GM20431 (cell line): ENCODE measurements around the gene FLYWCH2.
"Not testable (repeated sequence)": the region's sequence is repeated elsewhere in the genome, so short reads cannot be mapped to it uniquely, and the experiment has no call there.

Source experiments
- in situ Hi-C: fragments of 300-500 bp; cut with MseI, MboI; formaldehyde crosslinking; loops from one replicate; pipeline ENCODE4 v1.15.0; 2020; ENCODE audit warnings: low sequenced_read_pairs; ENCODE audit not compliant: unreplicated experiment

Gene FLYWCH2

DNA sequence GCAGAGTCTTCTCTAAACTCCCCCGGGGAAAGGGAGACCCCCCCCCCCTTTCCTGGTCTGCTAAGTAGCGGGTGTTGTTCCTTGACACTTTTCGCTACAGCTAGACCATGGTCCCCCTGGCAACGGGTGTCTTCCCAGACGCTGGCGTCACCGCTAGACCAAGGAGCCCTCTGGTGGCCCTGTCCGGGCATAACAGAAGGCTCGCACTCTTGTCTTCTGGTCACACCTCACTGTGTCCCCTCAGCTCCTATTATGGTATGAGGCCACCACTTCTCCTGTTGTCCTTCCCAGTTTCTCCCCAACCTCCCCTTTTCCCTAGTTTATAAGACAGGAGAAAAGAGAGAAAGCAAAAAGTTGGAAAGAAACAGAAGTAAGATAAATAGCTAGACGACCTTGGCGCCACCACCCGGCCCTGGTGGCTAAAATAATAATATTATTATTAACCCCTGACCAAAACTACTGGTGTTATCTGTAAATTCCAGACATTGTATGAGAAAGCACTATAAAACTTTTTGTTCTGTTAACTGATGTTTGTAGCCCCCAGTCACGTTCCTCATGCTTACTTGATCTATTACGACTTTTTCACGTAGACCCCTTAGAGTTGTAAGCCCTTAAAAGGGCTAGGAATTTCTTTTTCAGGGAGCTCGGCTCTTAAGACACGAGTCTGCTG lies 24.2 kb downstream of the FLYWCH2 start:
- in situ Hi-C loops: not testable (repeated sequence)

DNA sequence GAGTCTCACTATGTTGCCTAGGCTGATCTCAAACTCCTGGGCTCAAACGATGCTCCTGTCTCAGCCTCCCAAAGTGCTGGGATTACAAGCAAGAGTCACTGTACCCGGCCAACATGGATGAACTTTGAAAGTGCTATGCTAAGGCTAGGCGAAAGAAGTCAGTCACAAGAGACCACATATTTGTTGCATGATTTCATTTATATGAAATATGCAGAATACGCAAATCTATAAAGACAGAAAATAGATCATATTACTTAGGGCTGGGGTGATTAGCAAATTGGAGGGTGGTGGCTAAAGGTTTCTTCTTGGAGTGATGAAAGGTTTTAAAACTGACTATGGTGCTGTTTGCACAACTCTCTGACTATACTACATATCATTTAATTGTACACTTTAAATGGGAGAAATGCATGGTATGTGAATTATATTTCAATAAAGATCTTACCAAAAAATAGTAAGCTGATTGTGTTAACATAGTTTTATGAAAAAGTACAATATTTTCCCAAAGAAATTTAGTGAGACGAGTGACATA lies 27.5 kb downstream of the FLYWCH2 start:
- in situ Hi-C loops: no loop called here

DNA sequence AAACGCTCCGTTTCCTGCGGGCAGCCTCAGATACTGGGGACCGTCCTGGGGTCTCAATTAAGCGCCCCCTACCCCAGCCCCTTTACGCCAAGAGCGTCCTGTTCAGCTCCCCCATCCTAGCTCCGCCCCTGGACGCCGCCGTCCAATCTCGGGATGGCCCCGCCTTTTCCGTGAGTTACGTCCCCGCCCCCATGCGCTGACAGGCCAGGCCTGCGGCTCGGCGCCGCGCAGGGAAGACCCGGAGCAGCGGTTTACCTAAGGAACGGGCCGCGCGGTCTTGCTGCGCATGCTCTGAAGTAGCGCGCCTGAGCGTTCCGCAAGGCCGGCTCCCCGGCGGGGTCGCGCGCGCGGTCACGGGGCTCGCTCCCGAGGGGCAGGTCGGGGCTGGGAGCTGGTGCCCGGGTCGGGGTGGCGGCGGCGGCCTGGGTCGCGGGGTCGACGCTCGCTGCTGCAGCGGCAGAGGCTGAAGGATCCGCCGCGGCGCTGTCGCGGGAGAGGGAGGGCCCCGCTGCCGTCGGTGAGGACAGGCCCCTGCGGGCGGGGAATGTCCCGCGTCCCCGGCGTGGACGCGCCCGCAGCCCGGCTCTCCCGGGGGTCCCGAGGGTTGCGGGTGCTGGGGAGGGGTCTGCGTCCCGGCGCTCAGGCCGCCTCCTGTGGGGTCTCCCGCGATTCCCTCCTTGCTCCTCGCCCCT lies 28.8 kb downstream of the FLYWCH2 start, which contains the start of gene FLYWCH1:
TSS of gene FLYWCH1 (plus strand) at position 294 of the 692 bp plus-strand sequence. CDS start 17,755 bp downstream, outside the sequence.
- in situ Hi-C loops: no loop called here

DNA sequence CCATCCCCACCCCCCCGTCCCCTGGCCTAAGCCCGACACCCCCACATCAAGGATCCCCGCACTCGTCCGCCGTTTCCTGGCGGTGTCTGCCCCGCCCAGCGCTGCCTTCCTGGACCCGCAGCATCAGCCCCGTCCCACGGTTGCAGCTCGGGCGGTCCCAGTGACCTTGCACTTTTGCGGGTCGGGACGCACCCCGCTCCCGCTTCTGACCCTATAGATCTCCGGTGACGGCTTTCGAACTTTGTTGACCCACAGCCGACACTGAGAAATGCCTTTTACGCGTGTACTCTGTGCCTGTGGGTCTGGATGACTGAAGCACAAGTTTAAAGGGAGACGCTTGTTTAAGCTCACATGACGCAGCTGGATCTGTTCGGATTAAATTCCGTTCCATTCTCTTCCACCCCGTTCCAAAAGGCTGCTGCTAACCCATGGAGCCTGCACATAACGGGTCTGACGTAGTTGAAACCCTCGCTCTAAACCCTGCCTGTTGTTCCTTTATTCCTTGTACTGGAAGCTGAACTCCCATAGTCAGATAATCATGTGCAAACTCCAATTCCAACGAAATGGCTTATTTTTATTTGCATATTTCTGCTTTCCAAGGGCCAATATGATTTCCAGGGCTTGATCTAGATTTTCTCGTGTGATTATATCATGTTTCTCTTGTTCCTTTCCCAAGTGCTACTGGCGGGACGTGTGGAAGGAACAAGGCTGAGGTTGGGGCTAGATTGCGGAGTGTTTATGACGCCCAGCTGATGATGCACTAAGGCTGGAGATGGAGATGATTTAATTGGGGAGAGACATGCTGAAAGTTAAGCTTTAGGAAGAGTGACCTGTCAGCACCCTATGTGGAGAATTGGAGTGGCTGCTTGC lies 29.6 kb downstream of the FLYWCH2 start:
- in situ Hi-C loops: no loop called here

DNA sequence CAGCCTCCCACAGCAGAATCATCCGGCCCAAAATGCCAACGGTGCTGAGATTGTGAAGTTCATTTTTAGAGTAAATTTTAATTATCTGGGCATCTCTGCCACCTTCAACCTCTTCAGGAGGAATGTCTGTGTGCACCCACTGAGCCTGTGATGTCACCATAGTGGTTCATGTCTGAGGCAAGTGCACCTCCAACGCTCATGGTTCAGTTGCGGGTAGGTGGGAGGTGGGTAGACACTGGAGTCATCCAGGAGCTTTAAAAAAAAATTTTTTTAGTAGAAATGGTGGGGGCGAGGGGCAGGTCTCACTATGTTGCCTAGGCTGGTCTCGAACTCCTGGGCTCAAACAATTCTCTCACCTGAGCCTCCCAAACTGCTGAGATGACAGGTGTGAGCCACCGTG lies 30.6 kb downstream of the FLYWCH2 start:
- in situ Hi-C loops: no loop called here

DNA sequence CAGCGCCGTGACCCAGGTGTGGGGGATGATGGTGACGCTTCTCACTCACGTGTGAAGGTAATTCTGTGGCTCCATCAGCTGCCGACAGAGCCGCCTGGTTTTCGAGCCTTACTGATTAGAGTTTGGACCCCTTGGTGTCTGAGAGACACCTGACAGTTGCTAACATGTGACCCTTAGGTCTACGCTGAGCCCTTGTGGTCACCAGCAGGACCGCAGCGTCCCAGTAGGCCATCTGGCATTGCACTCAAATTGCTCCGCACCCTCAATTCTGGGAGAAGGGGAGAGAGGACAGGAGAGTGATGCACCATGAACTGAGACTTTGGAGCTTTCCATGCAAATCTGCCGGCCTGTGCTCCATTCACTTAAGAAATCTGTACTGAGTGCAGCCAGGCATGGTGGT lies 31.2 kb downstream of the FLYWCH2 start:
- in situ Hi-C loops: no loop called here

DNA sequence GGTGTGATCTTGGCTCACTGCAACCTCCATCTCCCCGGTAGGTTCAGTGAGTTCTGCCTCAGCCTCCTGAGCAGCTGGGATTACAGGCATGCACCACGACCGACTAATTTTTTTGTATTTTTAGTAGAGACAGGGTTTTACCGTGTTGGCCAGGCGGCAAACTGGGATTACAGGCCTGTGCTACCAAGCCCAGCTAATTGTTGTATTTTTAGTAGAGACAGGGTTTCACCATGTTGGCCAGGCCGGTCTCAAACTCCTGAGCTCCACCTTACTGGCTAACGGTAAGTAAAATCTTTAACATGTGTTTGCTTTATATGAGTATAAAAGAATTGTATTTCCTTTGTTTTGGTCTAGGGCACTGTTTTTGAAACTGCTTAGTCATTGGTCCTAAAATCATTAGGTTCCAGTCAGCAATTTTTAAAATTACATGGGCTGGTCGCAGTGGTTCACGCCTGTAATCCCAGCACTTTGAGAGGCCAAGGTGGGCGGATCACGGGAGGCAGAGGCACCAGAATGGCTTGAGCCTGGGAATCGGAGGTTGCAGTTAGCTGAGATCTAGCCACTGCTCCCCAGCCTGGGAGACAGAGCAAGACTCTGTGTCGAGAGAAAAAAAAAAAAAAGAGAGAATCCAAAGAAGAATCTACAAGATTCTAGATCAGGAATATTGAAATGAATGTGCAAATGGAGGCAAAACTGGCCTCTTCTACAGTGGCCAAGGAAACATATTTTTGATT lies 32.3 kb downstream of the FLYWCH2 start:
- in situ Hi-C loops: no loop called here

DNA sequence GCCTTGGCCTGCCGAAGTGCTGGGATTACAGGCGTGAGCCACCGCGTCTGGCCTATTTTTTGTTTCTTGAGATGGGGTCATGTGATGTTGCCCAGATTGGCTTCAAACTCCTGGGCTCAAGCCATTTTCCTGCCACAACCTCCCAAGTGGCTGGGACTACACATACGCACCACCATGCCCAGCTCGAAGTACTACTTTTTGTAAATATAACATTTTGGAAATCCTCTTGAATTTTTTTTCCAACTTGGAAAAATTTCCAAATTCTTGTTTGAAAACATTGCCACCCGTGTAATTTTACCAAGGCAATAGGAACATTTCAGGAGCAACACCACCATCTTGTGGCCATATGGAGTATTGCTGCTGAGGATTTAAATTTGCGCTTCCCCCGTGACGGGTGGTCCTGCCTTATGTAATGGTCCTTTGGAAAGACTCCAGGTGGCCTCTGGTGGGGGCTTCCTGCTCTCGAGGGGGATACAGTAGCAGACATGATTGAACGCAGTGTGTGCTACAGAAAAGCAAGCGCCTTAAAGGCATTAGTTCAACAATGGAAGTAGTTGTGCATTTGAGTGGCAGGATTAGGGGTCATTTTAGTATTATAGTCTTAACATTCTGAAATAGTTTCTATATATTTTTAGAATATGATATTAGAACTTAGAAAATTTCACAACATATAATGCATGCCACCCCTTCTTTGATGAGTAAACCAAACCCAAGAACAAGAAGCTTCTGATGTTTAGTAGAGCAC lies 36.7 kb downstream of the FLYWCH2 start:
- in situ Hi-C loops: loop anchor here (10.0 kb wide), 1 partner anchor 45 kb away; no protein-coding TSS in a partner anchor

DNA sequence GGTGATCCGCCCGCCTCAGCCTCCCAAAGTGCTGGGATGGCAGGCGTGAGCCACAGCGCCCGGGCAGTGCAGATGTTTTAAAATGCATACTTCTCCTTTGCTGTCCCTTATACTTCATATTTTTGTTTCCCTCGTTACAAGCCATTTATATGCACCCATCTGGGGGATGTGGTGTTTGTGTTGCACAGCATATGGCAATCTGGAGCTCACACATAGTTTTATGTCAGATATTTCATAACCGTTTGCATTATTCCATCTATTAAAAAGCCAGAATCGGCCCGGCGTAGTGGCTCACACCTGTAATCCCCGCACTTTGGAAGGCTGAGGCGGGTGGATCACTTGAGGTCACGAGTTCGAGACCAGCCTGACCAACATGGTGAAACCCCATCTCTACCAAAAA lies 40.5 kb downstream of the FLYWCH2 start:
- in situ Hi-C loops: loop anchor here (10.0 kb wide), 1 partner anchor 49 kb away; no protein-coding TSS in a partner anchor

DNA sequence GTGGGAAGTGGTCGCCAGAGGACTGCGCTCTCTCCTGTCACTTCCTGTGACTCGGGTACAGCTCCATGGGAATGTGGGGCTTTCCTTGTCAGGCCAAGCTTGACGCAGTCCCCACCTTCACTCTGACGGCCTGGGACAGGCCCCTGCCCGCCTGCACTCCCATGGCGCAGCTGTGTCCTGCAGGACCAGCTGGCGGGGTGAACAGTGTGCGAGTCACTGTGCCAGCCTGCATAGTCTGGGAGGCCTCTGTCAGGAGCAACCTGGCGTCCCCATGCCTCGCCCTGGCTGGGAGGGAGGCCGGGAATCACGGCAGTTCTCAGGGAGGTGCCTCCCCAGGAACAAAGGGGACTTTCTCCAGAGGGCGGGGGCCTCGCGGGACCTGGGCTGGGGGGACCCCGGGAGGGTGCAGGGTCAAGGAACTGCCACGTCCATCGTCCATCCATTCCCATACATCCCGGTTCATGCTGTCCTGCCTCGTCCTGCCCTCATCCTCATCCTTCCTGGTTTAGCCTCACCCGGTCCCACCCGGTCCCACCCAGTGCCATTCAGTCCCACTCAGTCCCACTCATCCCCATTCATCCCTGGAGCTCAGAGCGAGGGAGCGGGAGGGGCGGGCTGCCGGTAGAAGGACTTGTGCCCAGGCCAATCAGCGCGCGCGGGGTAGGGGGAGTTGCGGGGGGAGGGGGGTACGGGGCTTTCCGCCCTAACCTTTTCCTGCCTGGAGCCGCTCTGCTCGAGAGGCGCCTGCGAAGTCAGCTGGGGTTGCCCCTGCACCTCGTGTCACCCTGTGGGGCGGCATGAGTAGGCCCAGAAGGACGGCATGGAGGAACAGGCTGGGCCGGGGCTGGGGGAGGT lies 42.1 kb downstream of the FLYWCH2 start:
- in situ Hi-C loops: loop anchor here (10.0 kb wide), 1 partner anchor 50 kb away; no protein-coding TSS in a partner anchor

DNA sequence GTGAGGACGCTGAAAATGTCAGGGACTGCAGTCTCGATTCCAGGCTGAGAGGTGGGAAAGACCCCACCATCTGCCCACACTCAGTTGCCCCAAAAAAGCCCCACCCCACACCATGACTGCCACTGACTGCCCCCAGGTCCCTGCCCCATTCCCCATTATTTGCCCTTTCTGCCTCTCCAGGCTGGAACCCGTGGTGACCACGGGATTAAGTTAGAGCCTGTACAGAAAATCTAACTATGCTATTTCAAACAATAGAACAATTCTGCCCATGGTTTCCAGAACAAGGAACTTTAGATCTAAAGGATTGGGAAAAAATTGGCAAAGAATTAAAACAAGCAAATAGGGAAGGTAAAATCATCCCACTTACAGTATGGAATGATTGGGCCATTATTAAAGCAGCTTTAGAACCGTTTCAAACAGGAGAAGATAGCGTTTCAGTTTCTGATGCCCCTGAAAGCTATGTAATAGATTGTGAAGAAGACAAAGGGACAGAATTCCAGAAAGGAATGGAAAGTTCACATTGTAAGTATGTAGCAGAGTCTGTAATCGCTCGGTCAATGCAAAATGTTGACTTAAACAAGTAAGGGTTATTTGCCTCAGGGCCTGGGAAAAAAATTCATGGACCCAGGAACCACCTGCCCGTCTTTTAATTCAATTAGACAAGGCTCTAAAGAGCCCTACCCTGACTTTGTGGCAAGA lies 43.1 kb downstream of the FLYWCH2 start:
- in situ Hi-C loops: loop anchor here (10.0 kb wide), 1 partner anchor 51 kb away; no protein-coding TSS in a partner anchor

DNA sequence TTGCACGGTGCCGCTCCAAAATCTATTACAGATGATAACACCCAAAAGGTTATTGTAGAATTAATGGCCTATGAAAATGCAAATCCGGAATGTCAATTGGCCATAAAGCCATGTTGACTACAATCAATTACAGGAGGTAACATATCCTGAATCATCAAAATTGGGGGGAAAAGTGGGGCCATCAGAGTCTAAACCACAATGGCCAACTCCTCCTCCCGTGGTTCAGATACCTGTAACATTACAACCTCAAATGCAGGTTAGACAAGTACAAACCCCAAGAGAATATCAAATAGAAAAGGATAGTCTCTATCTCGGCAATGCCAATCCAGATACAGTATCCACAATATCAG lies 43.6 kb downstream of the FLYWCH2 start:
- in situ Hi-C loops: loop anchor here (10.0 kb wide), 1 partner anchor 52 kb away; no protein-coding TSS in a partner anchor

DNA sequence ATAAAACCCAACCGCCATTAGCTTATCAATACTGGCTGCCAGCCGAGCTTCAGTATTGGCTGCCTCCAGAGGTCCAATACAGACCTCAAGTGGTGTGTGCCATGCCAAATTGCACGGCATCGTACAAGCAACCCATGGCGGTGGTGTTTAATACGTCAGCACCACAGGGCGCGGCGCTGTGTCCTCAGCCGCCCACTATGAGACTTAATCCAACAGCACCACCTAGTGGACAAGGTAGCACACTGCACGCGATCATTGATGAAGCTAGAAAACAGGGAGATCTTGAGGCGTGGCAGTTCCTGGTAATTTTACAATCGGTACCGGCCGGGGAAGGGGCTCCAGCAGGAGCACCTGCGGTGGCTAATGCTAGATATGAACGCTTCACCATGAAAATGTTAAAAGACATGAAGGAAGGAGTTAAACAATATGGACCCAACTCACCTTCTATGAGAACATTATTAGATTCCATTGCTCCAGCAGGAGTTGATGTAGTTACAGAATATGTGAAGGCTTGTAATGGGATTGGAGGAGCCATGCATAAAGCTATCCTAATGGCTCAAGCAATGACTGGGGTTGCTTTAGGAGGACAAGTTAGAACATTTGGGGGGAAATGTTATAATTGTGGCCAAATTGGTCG lies 44.1 kb downstream of the FLYWCH2 start:
- in situ Hi-C loops: loop anchor here (10.0 kb wide), 1 partner anchor 52 kb away; no protein-coding TSS in a partner anchor

DNA sequence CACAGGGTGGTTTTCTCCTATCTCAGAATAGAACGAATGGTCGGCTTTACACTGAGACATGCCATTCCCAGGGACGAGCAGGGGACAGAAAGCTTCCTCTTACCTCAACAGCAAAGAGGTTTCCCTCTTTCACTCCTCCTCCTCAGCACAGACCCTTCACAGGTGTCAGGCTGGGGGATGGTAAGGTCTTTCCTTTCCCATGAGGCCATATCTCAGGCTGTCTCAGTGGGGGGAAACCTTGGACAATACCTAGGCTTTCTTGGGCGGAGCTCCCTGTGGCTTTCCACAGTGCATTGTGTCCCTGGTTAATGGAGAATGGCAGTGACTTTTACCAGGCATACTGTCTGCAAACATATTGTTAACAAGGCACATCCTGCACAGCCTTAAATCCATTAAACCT lies 45.1 kb downstream of the FLYWCH2 start:
- in situ Hi-C loops: loop anchor here (10.0 kb wide), 1 partner anchor 53 kb away; no protein-coding TSS in a partner anchor

DNA sequence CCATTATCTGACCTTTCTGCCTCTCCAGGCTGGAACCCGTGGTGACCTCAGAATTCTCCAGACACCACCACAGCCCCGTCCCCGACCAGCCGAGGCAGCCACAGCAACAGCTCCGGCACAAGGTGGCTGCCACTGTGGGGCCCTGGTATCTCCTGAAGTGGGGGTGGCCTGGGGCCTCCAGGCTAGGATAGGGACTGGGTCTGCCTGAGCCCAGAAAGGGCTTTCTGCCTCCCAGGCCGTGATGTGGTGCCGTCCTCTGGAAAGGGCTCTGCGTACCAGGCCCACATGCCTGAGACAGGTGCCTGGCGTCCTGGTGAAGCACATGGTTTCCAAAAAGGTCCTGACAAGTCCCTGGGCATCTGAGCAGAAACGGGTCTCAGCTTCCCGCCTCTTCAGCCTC lies 45.8 kb downstream of the FLYWCH2 start:
- in situ Hi-C loops: loop anchor here (10.0 kb wide), 1 partner anchor 54 kb away; no protein-coding TSS in a partner anchor

DNA sequence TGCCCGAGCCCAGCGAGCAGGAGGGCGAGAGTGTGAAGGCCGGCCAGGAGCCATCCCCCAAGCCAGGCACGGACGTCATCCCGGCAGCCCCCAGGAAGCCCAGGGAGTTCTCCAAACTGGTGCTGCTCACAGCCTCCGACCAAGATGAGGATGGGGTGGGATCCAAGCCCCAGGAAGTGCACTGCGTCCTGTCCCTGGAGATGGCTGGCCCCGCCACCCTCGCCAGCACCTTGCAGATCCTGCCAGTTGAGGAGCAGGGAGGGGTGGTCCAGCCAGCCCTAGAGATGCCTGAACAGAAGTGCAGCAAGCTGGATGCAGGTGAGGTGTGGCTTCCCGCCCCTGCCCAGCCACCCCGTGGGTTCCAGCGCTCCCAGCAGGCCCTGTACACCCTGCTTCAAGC lies 46.7 kb downstream of the FLYWCH2 start:
- in situ Hi-C loops: loop anchor here (10.0 kb wide), 1 partner anchor 55 kb away; no protein-coding TSS in a partner anchor

DNA sequence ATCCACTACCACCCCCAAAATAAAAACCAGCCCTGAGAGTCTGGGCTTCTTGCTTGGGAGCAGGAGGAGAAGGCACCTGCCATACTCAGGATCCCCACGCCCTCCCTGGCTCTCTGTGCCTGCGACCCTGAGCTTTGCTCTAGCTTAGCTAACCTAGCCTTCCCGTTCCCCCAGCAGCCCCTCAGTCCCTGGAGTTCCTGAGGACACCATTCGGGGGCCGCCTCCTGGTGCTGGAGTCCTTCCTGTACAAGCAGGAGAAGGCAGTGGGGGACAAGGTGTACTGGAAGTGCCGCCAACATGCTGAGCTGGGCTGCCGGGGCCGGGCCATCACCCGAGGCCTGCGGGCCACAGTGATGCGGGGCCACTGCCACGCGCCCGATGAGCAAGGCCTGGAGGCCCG lies 47.2 kb downstream of the FLYWCH2 start:
- in situ Hi-C loops: no loop called here
